Suprapubic skin (tissue), 3 donors: ENCODE results near the gene MALAT1.
"Not testable (repeated sequence)": the region's sequence is repeated elsewhere in the genome, so short reads cannot be mapped to it uniquely, and the experiment has no call there.

ENCODE experiments used
- CTCF ChIP-seq, 2 donors: fragments of 200-600 bp in 1 of 2; fragments of 450-650 bp in 1 of 2; sonication (generic) in 1 of 2; IDR thresholded peaks; one replicate each; pipeline ENCODE4 v1.5.1; 2016 to 2019; ENCODE audit warnings: antibody characterized with exemption in 2 of 2, mild to moderate bottlenecking in 1 of 2, moderate library complexity in 1 of 2
- EP300 ChIP-seq: sonication (generic); formaldehyde crosslinking; IDR thresholded peaks from one replicate; pipeline ENCODE4 v1.6.1; 2017; ENCODE audit warnings: antibody characterized with exemption
- POLR2A ChIP-seq, 2 donors: fragments of 450-650 bp; IDR thresholded peaks; one replicate each; pipeline ENCODE4 v1.6.1; 2017; ENCODE audit warnings: antibody characterized with exemption in 2 of 2, mild to moderate bottlenecking in 2 of 2, moderate library complexity in 2 of 2

GRCh38 chr11:65472588-65473277, 26.1 kb upstream of the MALAT1 start:
- TF ChIP-seq CTCF (IDR thresholded peaks at IDR 0.05); POLR2A (IDR thresholded peaks at IDR 0.05); EP300: not testable (repeated sequence)
